Ramos (cell line): ENCODE results near the gene TUFT1.
"Not testable (repeated sequence)": the region's sequence is repeated elsewhere in the genome, so short reads cannot be mapped to it uniquely, and the experiment has no call there.

Experiments
- in situ Hi-C: fragments of 300-500 bp; cut with MboI; formaldehyde crosslinking; loops from one replicate; pipeline ENCODE4 v1.14.3; 2022; ENCODE audit warnings: low sequenced_read_pairs; ENCODE audit not compliant: unreplicated experiment

Gene TUFT1

GRCh38 chr1:151574575-151575529 lies 34.7 kb downstream of the TUFT1 start:
- in situ Hi-C loops: no loop called here

GRCh38 chr1:151577173-151577572 lies 37.1 kb downstream of the TUFT1 start:
- in situ Hi-C loops: no loop called here

GRCh38 chr1:151578941-151579340 lies 38.8 kb downstream of the TUFT1 start:
- in situ Hi-C loops: no loop called here

- in situ Hi-C loops: no loop called here
Measured at GRCh38 chr1:151579436-151580225, 39.5 kb downstream of the TUFT1 start.

GRCh38 chr1:151581451-151581850 lies 41.3 kb downstream of the TUFT1 start:
- in situ Hi-C loops: no loop called here

GRCh38 chr1:151581921-151582320 lies 41.8 kb downstream of the TUFT1 start:
- in situ Hi-C loops: no loop called here

GRCh38 chr1:151583796-151584195 lies 43.7 kb downstream of the TUFT1 start:
- in situ Hi-C loops: no loop called here

GRCh38 chr1:151584278-151584677 lies 44.2 kb downstream of the TUFT1 start:
- in situ Hi-C loops: no loop called here

GRCh38 chr1:151584780-151585179 lies 44.7 kb downstream of the TUFT1 start:
- in situ Hi-C loops: no loop called here

GRCh38 chr1:151585622-151586021 lies 45.5 kb downstream of the TUFT1 start:
- in situ Hi-C loops: no loop called here

GRCh38 chr1:151590961-151591360 lies 50.9 kb downstream of the TUFT1 start:
- in situ Hi-C loops: no loop called here

GRCh38 chr1:151593730-151594129 lies 53.6 kb downstream of the TUFT1 start:
- in situ Hi-C loops: no loop called here

GRCh38 chr1:151594143-151594625 lies 54.1 kb downstream of the TUFT1 start:
- in situ Hi-C loops: no loop called here

GRCh38 chr1:151596166-151596953 lies 56.3 kb downstream of the TUFT1 start:
- in situ Hi-C loops: no loop called here

- in situ Hi-C loops: not testable (repeated sequence)
Measured at GRCh38 chr1:151602550-151602949, 62.4 kb downstream of the TUFT1 start.

- in situ Hi-C loops: no loop called here
Measured at GRCh38 chr1:151604291-151604690, 64.2 kb downstream of the TUFT1 start.

GRCh38 chr1:151606384-151606783 lies 66.3 kb downstream of the TUFT1 start:
- in situ Hi-C loops: no loop called here

GRCh38 chr1:151606857-151607256 lies 66.7 kb downstream of the TUFT1 start:
- in situ Hi-C loops: no loop called here

- in situ Hi-C loops: no loop called here
Measured at GRCh38 chr1:151610142-151610541, 70.0 kb downstream of the TUFT1 start.

GRCh38 chr1:151611288-151611790 lies 71.2 kb downstream of the TUFT1 start:
- in situ Hi-C loops: no loop called here
